Measurements from ENCODE around the gene DNAH10. TPM values are rescaled to one million over a fixed set of nuclear protein-coding genes. Genes with fewer than 3 reads are reported as not detected.

The DNAH10 gene
- total RNA-seq, 1 donor from 2014 or later, result 0.25 TPM

- intact Hi-C loops (cut with micrococcal nuclease), result no loop called here
Observed at GRCh38 chr12:123879101-123879500, 117.0 kb downstream of the DNAH10 start.

GRCh38 chr12:123879691-123880090, 117.6 kb downstream of the DNAH10 start:
- intact Hi-C loops (cut with micrococcal nuclease), result no loop called here

GRCh38 chr12:123882161-123882705, 120.1 kb downstream of the DNAH10 start:
- intact Hi-C loops (cut with micrococcal nuclease), result no loop called here

GRCh38 chr12:123886258-123886657, 124.2 kb downstream of the DNAH10 start:
- intact Hi-C loops (cut with micrococcal nuclease), result no loop called here

GRCh38 chr12:123886931-123887582, 125.0 kb downstream of the DNAH10 start:
- intact Hi-C loops (cut with micrococcal nuclease), result no loop called here

GRCh38 chr12:123888989-123889388, 126.9 kb downstream of the DNAH10 start:
- intact Hi-C loops (cut with micrococcal nuclease), result no loop called here

GRCh38 chr12:123889848-123890535, 127.9 kb downstream of the DNAH10 start:
- intact Hi-C loops (cut with micrococcal nuclease), result no loop called here

GRCh38 chr12:123890536-123890902, 128.4 kb downstream of the DNAH10 start:
- intact Hi-C loops (cut with micrococcal nuclease), result no loop called here

GRCh38 chr12:123891011-123891410, 128.9 kb downstream of the DNAH10 start:
- intact Hi-C loops (cut with micrococcal nuclease), result no loop called here

- intact Hi-C loops (cut with micrococcal nuclease), result no loop called here
Observed at GRCh38 chr12:123891516-123892179, 129.5 kb downstream of the DNAH10 start.

- intact Hi-C loops (cut with micrococcal nuclease), result no loop called here
Observed at GRCh38 chr12:123892180-123892559, 130.1 kb downstream of the DNAH10 start.

GRCh38 chr12:123892853-123893252, 130.8 kb downstream of the DNAH10 start:
- intact Hi-C loops (cut with micrococcal nuclease), result no loop called here

- intact Hi-C loops (cut with micrococcal nuclease), result no loop called here
Observed at GRCh38 chr12:123893276-123893675, 131.2 kb downstream of the DNAH10 start.

- intact Hi-C loops (cut with micrococcal nuclease), result no loop called here
Observed at GRCh38 chr12:123894823-123895345, 132.8 kb downstream of the DNAH10 start.

GRCh38 chr12:123895451-123895850, 133.3 kb downstream of the DNAH10 start:
- intact Hi-C loops (cut with micrococcal nuclease), result no loop called here

- intact Hi-C loops (cut with micrococcal nuclease), result no loop called here
Observed at GRCh38 chr12:123896767-123897166, 134.7 kb downstream of the DNAH10 start.

GRCh38 chr12:123897221-123897620, 135.1 kb downstream of the DNAH10 start:
- intact Hi-C loops (cut with micrococcal nuclease), result no loop called here

GRCh38 chr12:123898673-123899072, 136.6 kb downstream of the DNAH10 start:
- intact Hi-C loops (cut with micrococcal nuclease), result no loop called here

- intact Hi-C loops (cut with micrococcal nuclease), result no loop called here
Observed at GRCh38 chr12:123899368-123899767, 137.3 kb downstream of the DNAH10 start.

- intact Hi-C loops (cut with micrococcal nuclease), result no loop called here
Observed at GRCh38 chr12:123900871-123901376, 138.8 kb downstream of the DNAH10 start.

GRCh38 chr12:123902821-123903220, 140.7 kb downstream of the DNAH10 start:
- intact Hi-C loops (cut with micrococcal nuclease), result no loop called here

Data from T-helper 1 cell treated with Interleukin-12 subunit alpha and Interleukin-12 subunit beta and Interleukin-4 antibody, amounts not matched to agents 30 ng/mL and 1 ng/mL, for 36 hours (primary cell).